SK-N-SH (cell line): ENCODE data around the gene NOTO. TPM values are rescaled to one million over a fixed set of nuclear protein-coding genes. Genes with fewer than 3 reads are reported as not detected.

Experiments
- CTCF ChIA-PET: fragments of 300-600, 350-600 bp; formaldehyde crosslinking; extraction: SDS; loops from one replicate; lab custom pipeline; 2021; lab: Yijun Ruan, JAX
- POLR2A ChIA-PET: fragments of 350-600 bp; sonication (Branson Sonifier 250); formaldehyde crosslinking; extraction: SDS; loops from one replicate; lab custom pipeline; 2020; ENCODE audit warnings: antibody characterized with exemption, inconsistent platforms; lab: Yijun Ruan, JAX
- DNase-seq: peaks from one replicate; pipeline ENCODE4 v3.0.0; 2012
- H2AFZ ChIP-seq: fragments of 200-600 bp; sonication (generic); 2 replicates; pipeline ENCODE4 v1.8.1; 2016; ENCODE audit warnings: antibody characterized with exemption, mild to moderate bottlenecking, low read depth
- H3F3A ChIP-seq: fragments of 200-600 bp; sonication (generic); replicated peaks from 2 replicates; pipeline ENCODE3; 2016; ENCODE audit warnings: antibody characterized with exemption, mild to moderate bottlenecking; ENCODE audit not compliant: insufficient read depth
- H3K27ac ChIP-seq, 2 experiments: fragments of 200-500 bp in 1 of 2; fragments of 200-600 bp in 1 of 2; sonication (Bioruptor generic) in 1 of 2; sonication (generic), shearing (Covaris generic) in 1 of 2; 2 replicates each; pipeline versions ENCODE4 v1.5.1 to v1.6.1; 2014 to 2016; ENCODE audit warnings: low read depth in 2 of 2, inconsistent platforms in 1 of 2, low read length in 1 of 2, mild to moderate bottlenecking in 1 of 2, mixed read lengths in 1 of 2
- H3K27me3 ChIP-seq: fragments of 200-600 bp; sonication (generic), shearing (Covaris generic); 2 replicates; pipeline ENCODE4 v1.6.1; 2016; ENCODE audit warnings: mixed run types; ENCODE audit not compliant: insufficient read depth
- H3K36me3 ChIP-seq, 2 experiments: fragments of 200-500 bp in 1 of 2; fragments of 200-600 bp in 1 of 2; sonication (Bioruptor generic) in 1 of 2; sonication (generic) in 1 of 2; replicated peaks in 1 of 2; 2 replicates each; pipeline versions ENCODE3 to v1.5.1; 2014 to 2016; ENCODE audit warnings: low read length in 1 of 2, mild to moderate bottlenecking in 1 of 2; ENCODE audit not compliant: insufficient read depth in 2 of 2, control insufficient read depth in 1 of 2
- H3K4me1 ChIP-seq, 2 experiments: fragments of 200-500 bp in 1 of 2; fragments of 200-600 bp in 1 of 2; sonication (Bioruptor generic) in 1 of 2; sonication (generic), shearing (Covaris generic) in 1 of 2; 2 replicates each; pipeline versions ENCODE4 v1.5.1 to v1.6.1; 2014 to 2016; ENCODE audit warnings: low read depth in 1 of 2, low read length in 1 of 2, mixed run types in 1 of 2; ENCODE audit not compliant: insufficient read depth in 2 of 2, control insufficient read depth in 1 of 2
- H3K4me2 ChIP-seq: fragments of 200-600 bp; sonication (generic), shearing (Covaris generic); 2 replicates; pipeline ENCODE4 v1.6.1; 2017; ENCODE audit warnings: mixed run types
- H3K4me3 ChIP-seq, 2 experiments: fragments of 200-500 bp in 1 of 2; fragments of 200-600 bp in 1 of 2; sonication (Bioruptor generic) in 1 of 2; sonication (generic), shearing (Covaris generic) in 1 of 2; 2 replicates each; pipeline versions ENCODE4 v1.5.1 to v1.8.1; 2014 to 2016; ENCODE audit warnings: low read depth in 2 of 2, inconsistent platforms in 1 of 2, low read length in 1 of 2, mild to moderate bottlenecking in 1 of 2, mixed read lengths in 1 of 2, moderate library complexity in 1 of 2
- H3K79me2 ChIP-seq: fragments of 200-600 bp; sonication (generic); 2 replicates; pipeline ENCODE4 v1.8.1; 2017; ENCODE audit warnings: mild to moderate bottlenecking; ENCODE audit not compliant: insufficient read depth
- H3K9ac ChIP-seq: fragments of 200-600 bp; sonication (generic); 2 replicates; pipeline ENCODE4 v1.6.1; 2017; ENCODE audit warnings: mixed run types
- H3K9me2 ChIP-seq: fragments of 200-600 bp; sonication (generic); 2 replicates; pipeline ENCODE4 v1.6.1; 2017; ENCODE audit warnings: mixed run types
- H3K9me3 ChIP-seq: fragments of 200-600 bp; sonication (generic); 2 replicates; pipeline ENCODE4 v1.6.1; 2017; ENCODE audit warnings: mixed run types, mild to moderate bottlenecking, moderate library complexity
- H4K20me1 ChIP-seq: fragments of 200-600 bp; sonication (generic); 2 replicates; pipeline ENCODE4 v1.6.1; 2017; ENCODE audit warnings: mild to moderate bottlenecking, mixed run types; ENCODE audit not compliant: insufficient read depth
- CTCF ChIP-seq: fragments of 200-600 bp; sonication (generic); IDR thresholded peaks from 2 replicates; pipeline ENCODE4 v1.6.1; 2017; ENCODE audit warnings: antibody characterized with exemption, mild to moderate bottlenecking, moderate library complexity
- FOXM1 ChIP-seq: IDR thresholded peaks from 2 replicates; pipeline ENCODE4 v1.4.0; 2012; ENCODE audit warnings: low read depth, mild to moderate bottlenecking
- GABPA ChIP-seq: IDR thresholded peaks from 2 replicates; pipeline ENCODE4 v1.4.0; 2012; ENCODE audit warnings: low read depth, mild to moderate bottlenecking
- GATA2 ChIP-seq: sonication (generic); formaldehyde crosslinking; IDR thresholded peaks from 2 replicates; pipeline ENCODE4 v1.5.0; 2020; ENCODE audit warnings: mild to moderate bottlenecking, missing genetic modification reagents
- IRF3 ChIP-seq: fragments of 150-350 bp; IDR thresholded peaks from 2 replicates; pipeline ENCODE4 v1.6.1; 2016; ENCODE audit warnings: mild to moderate bottlenecking, low read depth, low read length
- MAX ChIP-seq: IDR thresholded peaks from 2 replicates; pipeline ENCODE4 v1.4.0; 2012; ENCODE audit warnings: low read depth
- MEF2A ChIP-seq: IDR thresholded peaks from 2 replicates; pipeline ENCODE4 v1.4.0; 2012; ENCODE audit warnings: low read depth, borderline replicate concordance
- MXI1 ChIP-seq: IDR thresholded peaks from 2 replicates; pipeline ENCODE4 v1.6.1; 2012; ENCODE audit warnings: mild to moderate bottlenecking, low read depth, low read length, improper control_type of control experiment
- POLR2AphosphoS5 ChIP-seq: IDR thresholded peaks from 2 replicates; pipeline ENCODE4 v1.6.1; 2012; ENCODE audit warnings: low read depth, low read length
- REST ChIP-seq: IDR thresholded peaks from 2 replicates; pipeline ENCODE4 v1.6.1; 2012; ENCODE audit warnings: mild to moderate bottlenecking, low read depth, low read length, moderate library complexity
- TCF12 ChIP-seq: IDR thresholded peaks from 2 replicates; pipeline ENCODE4 v1.4.0; 2012
- USF2 ChIP-seq: fragments of 150-350 bp; IDR thresholded peaks from 2 replicates; pipeline ENCODE4 v1.6.1; 2017; ENCODE audit warnings: antibody characterized with exemption, low read length, low read depth, borderline replicate concordance
- WGBS: methylation state at CpG from one replicate; pipeline ENCODE4 v1.1.6; 2017; ENCODE audit warnings: low lambda C conversion rate; 5-methylcytosine and 5-hydroxymethylcytosine counted together
- polyA plus RNA-seq, 3 experiments: library from polyadenylated mRNA; depleted of rRNA; stranded (reverse); fragments of >200 nt; gene quantifications; 2 replicates each; pipeline ENCODE4 v1.2.3, GENCODE V29; 2012

The NOTO gene
- polyA plus RNA-seq, 1 of the 3 experiments (the other 2 are of a cell fraction) = not detected

- Histone ChIP-seq H3K27me3 (no peaks in the 10 kb centered on the region), H2AFZ (no peak overlapping the region), H3K9me2 (no peaks in the 10 kb centered on the region), H4K20me1 (peaks cover 81% of the 10 kb centered on the region), H3K9ac (no peak overlapping the region), H3K4me1 (peaks cover 0 to 35% of the 10 kb centered on the region in 2 experiments; a peak in 3 of 4 replicates), H3K36me3 (peaks cover 55 to 62% of the 10 kb centered on the region in 2 experiments), H3F3A (peaks cover 5% of the 10 kb centered on the region), H3K4me3 (no peak overlapping the region), H3K27ac (no peak overlapping the region), H3K9me3 (no peaks in the 10 kb centered on the region), H3K4me2 (no peak overlapping the region), H3K79me2 (peaks cover 97% of the 10 kb centered on the region)
- WGBS = 39% methylated on average over 3 of the region's 3 CpGs
- POLR2A ChIA-PET = no interaction called here
- DNase-seq = no peak
- CTCF ChIA-PET = interaction anchor here (1.2 kb wide), 1 partner anchor 50 kb away, joined by 3 read pairs; no protein-coding TSS in a partner anchor
- TF ChIP-seq FOXM1 = no peak
- no peak for TF ChIP-seq MEF2A
- no peak for TF ChIP-seq MAX
- TF ChIP-seq IRF3 = no peak
- no peak for TF ChIP-seq CTCF
- TF ChIP-seq GABPA = no peak
- no peak for TF ChIP-seq MXI1
- no peak for TF ChIP-seq USF2
- no peak for TF ChIP-seq GATA2 (CRISPR knock-in tag)
- TF ChIP-seq TCF12 = no peak
- no peak for TF ChIP-seq POLR2AphosphoS5
- TF ChIP-seq REST = no peak
Measured at GRCh38 chr2:73239776-73240175, 37.4 kb downstream of the NOTO start.
